Suppressor macrophage (primary cell): Measurements from ENCODE around the gene SPOCD1.
A peak's percentile ranks its signal among the peaks of the same experiment; 100 is the strongest.
"Not testable (repeated sequence)": the region's sequence is repeated elsewhere in the genome, so short reads cannot be mapped to it uniquely, and the experiment has no call there.

ENCODE experiments used
- DNase-seq, 4 experiments: peaks; one replicate each; pipeline ENCODE4 v3.0.0-alpha.2; 2020 to 2022

Gene SPOCD1

GRCh38 chr1:31828926-31829690, 13.3 kb upstream of the SPOCD1 start:
- no peak for DNase-seq

DNA sequence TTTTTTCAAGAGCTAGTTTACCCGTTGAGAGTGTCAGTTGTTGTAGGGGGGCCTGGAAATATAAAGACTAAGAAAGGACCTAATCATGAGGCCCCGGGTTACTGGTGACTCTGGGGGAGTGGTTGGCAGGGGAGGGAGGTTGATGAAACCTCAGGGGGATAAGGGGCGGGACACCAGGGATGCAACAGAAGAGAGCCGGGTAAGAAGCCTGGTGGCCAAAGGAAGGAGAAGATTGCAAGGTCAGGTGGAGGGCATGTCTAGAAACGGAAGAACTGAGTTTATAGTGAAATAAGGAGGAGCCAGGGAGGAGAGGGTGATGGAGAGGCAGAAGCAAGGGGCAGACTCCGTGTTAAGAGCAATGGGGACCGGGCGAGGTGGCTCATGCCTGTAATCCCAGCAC, 12.5 kb upstream of the SPOCD1 start:
- no peak for DNase-seq

DNA sequence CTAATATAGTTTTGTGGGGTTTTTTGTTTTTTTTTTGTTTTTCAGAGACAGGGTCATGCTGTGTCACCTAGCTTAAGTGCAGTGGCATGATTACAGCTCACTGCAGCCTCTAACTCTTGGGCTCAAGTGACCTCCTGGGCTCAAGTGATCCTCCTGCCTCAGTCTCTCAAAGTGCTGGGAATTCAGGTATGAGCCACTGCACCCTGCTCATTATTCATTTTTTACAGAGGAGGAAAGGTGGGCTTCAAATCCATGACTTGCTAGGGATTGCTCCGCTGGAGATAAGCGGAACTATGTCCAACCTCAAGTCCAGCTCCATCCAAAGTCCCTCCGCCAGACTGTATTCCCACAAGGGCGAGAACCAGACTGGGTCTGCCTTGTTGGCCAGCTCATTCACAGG, 8.0 kb upstream of the SPOCD1 start:
- no peak for DNase-seq

GRCh38 chr1:31822766-31823165, 6.9 kb upstream of the SPOCD1 start:
- DNase-seq = no peak

GRCh38 chr1:31820196-31820595, 4.4 kb upstream of the SPOCD1 start:
- DNase-seq = not testable (repeated sequence)

- peak in 2 of 4 experiments; percentile 39 to 45 for DNase-seq
Observed at GRCh38 chr1:31818206-31818605, 2.4 kb upstream of the SPOCD1 start.

GRCh38 chr1:31816947-31817346, 1.1 kb upstream of the SPOCD1 start:
- peak in 3 of 4 experiments; percentile 53 to 72 (median 66) for DNase-seq

DNA sequence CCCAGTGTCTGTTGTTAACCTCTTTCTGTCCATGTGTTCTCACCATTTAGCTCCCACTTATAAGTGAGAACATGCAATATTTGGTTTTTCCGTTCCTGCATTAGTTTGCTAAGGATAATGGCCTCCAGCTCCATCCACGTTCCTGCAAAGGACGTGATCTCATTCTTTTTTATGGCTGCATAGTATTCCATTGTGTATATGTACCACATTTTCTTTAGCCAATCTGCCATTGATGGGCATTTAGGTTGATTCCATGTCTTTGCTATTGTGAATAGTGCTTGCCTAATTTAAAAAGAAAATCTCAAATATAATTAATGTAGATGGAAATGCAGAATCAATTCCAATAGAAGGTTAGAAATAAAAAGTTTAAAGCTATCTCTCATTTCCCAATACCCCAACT, 679 bp upstream of the SPOCD1 start:
- not testable (repeated sequence) for DNase-seq

GRCh38 chr1:31815307-31815645, 546 bp downstream of the SPOCD1 start:
- DNase-seq = no peak

GRCh38 chr1:31814631-31815306, 1.1 kb downstream of the SPOCD1 start:
- no peak for DNase-seq

GRCh38 chr1:31814041-31814511, 1.7 kb downstream of the SPOCD1 start:
- no peak for DNase-seq

- peak; percentile 29 to 51 (median 38) for DNase-seq
Observed at GRCh38 chr1:31812158-31812829, 3.5 kb downstream of the SPOCD1 start.

GRCh38 chr1:31811605-31812004, 4.2 kb downstream of the SPOCD1 start:
- DNase-seq = no peak

DNA sequence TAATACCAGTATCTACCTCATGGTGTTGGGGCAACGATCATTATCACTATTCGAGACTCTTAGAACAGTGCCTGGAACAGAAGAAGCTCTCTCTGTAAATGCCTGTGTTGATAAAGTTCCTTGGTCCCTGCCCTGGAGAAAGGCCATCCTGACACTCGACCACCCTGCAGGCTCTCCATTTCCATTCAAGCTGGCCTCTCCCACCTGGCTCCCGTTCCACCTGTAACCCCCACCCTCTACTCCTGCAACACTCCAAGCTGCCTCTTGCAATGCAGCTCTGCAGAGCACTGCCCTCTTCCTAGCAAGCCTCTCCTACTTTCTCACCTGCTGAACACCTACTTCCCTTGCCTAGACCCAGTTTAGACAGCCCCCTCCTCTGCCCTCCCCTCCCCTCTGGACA, 6.1 kb downstream of the SPOCD1 start:
- DNase-seq = no peak

DNA sequence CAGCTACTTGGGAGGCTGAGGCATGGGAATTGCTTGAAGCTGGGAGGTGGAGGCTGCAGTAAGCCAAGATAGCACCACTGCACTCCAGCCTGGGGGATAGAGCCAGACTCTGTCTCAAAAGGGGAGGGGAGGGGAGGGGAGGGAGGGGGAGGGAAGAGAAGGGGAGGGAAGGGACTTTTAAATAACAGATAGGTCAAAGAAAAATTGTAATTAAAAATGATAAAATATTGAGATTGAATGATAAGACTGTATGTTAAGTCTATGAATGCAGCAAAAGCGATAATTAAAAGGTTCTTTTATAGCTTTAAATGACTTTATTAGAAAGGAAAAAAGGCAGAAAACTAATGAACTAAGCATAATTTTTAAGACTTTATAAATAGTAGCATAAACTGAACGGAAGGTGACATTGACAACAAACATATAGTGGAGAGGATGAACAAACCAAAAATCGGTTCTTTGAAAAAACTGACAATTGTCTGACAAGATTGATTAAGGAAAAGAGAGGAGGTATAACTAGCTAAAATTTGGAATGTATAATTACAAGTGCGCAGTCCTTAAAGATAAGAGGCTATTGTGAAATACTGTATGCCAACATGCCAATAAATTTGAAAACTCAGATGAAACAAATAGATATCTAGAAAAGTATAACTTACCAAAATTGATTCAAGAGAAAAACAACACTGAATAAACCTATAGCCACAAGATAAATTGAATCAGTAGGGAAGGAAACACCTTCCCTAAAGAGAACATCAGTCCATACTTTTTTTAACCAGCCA, 8.4 kb downstream of the SPOCD1 start:
- no peak for DNase-seq

DNA sequence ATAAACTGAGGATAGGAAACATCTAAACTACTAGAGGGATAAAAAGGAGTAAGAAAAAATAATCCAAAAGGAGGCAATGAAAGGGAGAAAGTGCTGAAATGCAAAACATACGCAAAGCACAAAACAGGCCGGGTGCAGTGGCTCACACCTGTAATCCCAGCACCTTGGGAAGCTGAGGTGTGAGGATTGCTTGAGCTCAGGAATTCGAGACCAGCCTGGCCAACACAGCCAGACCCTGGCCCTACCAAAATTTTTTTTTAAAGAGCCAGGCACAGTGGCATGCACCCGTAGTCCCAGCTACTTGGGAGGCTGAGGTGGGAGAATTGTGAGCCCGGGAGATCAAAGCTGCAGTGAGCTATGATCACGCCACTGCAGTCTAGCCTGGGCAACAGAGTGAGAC, 10.5 kb downstream of the SPOCD1 start:
- no peak for DNase-seq

DNA sequence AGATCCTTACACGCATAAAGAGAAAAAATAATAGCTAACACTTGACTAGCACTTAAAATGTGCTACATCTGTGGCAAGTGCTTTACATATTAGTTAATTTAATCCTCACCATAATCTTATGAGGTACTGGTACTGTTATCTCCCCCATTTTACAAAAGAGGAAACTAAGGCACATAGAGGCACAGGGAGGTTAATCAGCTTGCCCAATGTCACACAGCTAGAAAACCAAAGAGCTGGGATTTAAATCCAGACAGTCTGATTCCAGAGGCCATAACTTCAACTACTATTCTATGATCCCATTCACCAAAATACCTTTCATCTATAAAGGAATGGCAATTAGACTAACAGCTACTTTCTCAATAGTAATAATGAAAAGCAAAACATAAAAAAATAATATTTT, 11.7 kb downstream of the SPOCD1 start:
- DNase-seq = no peak

DNA sequence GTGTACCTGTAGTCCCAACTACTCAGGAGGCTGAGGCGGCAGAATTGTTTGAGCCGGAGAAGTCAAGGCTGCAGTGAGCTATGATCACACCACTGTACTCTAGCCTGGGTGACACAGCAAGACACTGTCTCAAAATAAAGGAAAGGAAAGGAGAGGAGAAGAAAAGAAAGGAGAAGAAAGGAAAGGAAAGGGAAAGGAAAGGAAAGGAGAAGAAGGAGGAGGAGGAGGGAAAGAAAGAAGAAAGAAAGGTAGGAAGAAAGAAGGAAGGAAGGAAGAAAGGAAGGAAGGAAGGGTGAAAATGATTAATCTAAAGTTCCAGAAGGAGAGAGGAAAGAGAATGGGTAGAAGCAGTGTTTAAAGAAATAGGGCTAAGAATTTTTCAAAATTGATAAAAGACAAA, 12.2 kb downstream of the SPOCD1 start:
- no peak for DNase-seq

DNA sequence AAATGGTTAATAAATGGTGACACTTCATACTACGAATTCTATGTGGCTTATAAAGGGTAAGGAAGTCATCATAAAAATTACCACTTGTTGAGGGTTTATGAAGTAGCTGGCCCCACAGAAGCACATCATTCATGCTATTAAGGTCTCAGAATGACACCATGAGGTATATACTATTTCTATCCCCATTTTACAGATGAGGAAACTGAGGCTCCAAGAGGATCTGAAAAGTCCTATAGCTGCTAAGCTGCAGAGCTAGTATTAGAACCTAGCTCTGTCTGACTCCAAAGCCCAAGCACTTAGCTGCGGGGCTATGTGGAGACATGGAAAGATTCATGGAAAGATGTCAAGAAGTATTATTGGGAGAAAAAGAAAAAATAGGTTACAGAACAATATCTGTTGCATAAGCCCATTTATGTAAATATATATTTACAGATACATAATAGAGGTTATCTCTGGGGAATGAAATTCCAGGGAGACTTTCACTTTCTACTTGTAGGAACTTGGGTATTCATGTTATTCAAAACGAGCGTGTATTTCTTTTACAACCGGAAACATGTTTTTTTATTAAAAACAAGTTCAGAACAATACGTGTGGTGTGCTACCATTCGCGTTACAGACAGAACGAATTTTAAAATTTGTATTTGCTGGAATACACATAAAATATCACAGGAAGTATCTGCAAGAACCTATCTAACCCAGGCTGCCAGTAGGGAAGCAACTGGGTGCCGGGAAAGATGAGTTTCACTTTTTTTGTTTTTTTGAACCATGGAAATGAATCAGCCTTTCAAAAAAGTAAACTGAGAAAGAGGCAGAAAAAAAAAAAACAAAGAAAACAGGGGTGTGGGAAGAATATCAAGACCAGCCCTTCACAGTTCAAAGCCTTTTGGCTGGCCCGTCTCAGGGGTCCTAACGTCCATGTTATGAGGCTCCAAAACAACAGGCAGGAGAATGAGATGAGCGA, 13.4 kb downstream of the SPOCD1 start:
- no peak for DNase-seq

GRCh38 chr1:31801458-31801857, 14.4 kb downstream of the SPOCD1 start:
- peak; percentile 34 to 70 (median 59) for DNase-seq

- DNase-seq = no peak
Observed at GRCh38 chr1:31800674-31800967, 15.2 kb downstream of the SPOCD1 start.
